HEK293T (cell line): ENCODE results near the gene HNRNPL.

Experiments
- ARNT ChIP-seq: fragments of 450-650 bp; IDR thresholded peaks from 2 replicates; pipeline ENCODE4 v1.6.1; 2017; ENCODE audit warnings: mild to moderate bottlenecking
- BHLHE40 ChIP-seq: fragments of 450-650 bp; IDR thresholded peaks from 2 replicates; pipeline ENCODE4 v1.6.1; 2016; ENCODE audit warnings: mild to moderate bottlenecking, moderate library complexity, borderline replicate concordance
- ELF4 ChIP-seq: fragments of 450-650 bp; IDR thresholded peaks from 2 replicates; pipeline ENCODE4 v1.6.1; 2017; ENCODE audit warnings: antibody characterized with exemption
- FOXM1 ChIP-seq: fragments of 450-650 bp; IDR thresholded peaks from 2 replicates; pipeline ENCODE4 v1.6.1; 2017; ENCODE audit warnings: mild to moderate bottlenecking, borderline replicate concordance
- L3MBTL2 ChIP-seq: fragments of 450-650 bp; conservative IDR thresholded peaks from 2 replicates; pipeline ENCODE4 v1.6.1; 2016; ENCODE audit warnings: mild to moderate bottlenecking

DNA sequence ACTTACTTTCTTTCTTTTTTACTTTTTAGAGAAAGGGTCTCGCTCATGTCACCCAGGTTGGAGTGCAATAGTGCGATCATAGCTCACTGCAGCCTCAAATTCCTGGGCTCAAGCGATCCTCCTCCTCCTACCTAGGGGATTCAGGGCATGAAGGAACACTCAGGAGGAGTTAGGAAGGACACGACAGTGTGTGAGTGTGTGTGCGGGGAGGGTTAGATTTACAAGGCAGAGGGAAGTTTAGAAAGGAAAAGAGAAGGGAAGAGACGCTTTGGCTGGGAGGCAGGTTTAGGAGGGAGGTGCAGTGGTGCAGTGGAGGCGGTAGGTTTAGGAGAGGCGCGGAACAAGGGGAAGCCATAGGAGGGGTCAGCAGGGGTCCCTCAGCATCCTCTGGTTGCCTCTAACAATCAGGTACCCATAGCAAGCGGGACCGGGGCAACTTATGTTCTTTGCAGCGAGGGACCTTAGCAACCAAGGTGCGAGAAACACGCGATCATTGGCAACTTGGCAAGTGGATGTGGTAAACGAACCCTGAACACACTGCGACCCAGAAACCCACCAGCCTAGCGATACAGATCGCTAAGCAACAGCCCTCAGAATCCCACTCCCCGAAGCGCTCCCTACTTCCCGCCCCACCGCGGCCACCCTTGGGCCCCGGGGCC, 49.1 kb upstream of the HNRNPL start:
- no peak for TF ChIP-seq L3MBTL2
- TF ChIP-seq ARNT = no peak
- no peak for TF ChIP-seq ELF4
- no peak for TF ChIP-seq BHLHE40
- no peak for TF ChIP-seq FOXM1
